Right ventricle myocardium superior (tissue), 1 donor: ENCODE results near the gene RNASE3. TPM values are rescaled to one million over a fixed set of nuclear protein-coding genes. Genes with fewer than 3 reads are reported as not detected.
"Not testable (repeated sequence)": the region's sequence is repeated elsewhere in the genome, so short reads cannot be mapped to it uniquely, and the experiment has no call there.

Experiments
- ATAC-seq: fragments of 200-7000 bp; cut with Tn5 transposase; one replicate; pipeline ENCODE4 v1.9.1; 2020; ENCODE audit warnings: mild to moderate bottlenecking; ENCODE audit not compliant: poor library complexity
- DNase-seq: peaks from one replicate; pipeline ENCODE4 v3.0.0-alpha.2; 2020
- intact Hi-C: fragments of 100-400 bp; cut with DNase I; formaldehyde crosslinking; loops from one replicate; pipeline ENCODE4 v1.11.2; 2022
- total RNA-seq: library from RNA; stranded (reverse); fragmentation: NEBNext Ultra II Directional; extraction: Animal tissue kit (Norgen Biotek cat#: 25700); gene quantifications from one replicate; pipeline ENCODE4 v1.2.1, GENCODE V29; 2021
- donor health status: DM: no; HTN: yes; CAD: no; lungs with severe emphysema.

RNASE3 gene
- total RNA-seq, 1 donor from 2014 or later, result not detected

- ATAC-seq (no peak), DNase-seq (no peak)
- intact Hi-C loops, result no loop called here
These were observed 13.3 kb downstream of the RNASE3 start for GRCh38 chr14:20904393-20905029.

- DNase-seq (no peak), ATAC-seq (no peak)
- intact Hi-C loops, result no loop called here
These were observed 14.5 kb downstream of the RNASE3 start for GRCh38 chr14:20905676-20906075.

GRCh38 chr14:20907214-20907613 is 16.0 kb downstream of the RNASE3 start:
- ATAC-seq (no peak), DNase-seq (no peak)
- intact Hi-C loops, result no loop called here

GRCh38 chr14:20910822-20911221 is 19.6 kb downstream of the RNASE3 start:
- ATAC-seq, intact Hi-C loops, DNase-seq: not testable (repeated sequence)

- DNase-seq, intact Hi-C loops: not testable (repeated sequence)
- peak; percentile 53 for ATAC-seq
These were observed 28.0 kb downstream of the RNASE3 start for GRCh38 chr14:20919038-20919756.

- ATAC-seq, DNase-seq, intact Hi-C loops: not testable (repeated sequence)
These were observed 32.6 kb downstream of the RNASE3 start for GRCh38 chr14:20923766-20924297.

- intact Hi-C loops, result no loop called here
- no peak for ATAC-seq
- peak; percentile 61 for DNase-seq
These were observed 43.1 kb downstream of the RNASE3 start for GRCh38 chr14:20934148-20934762.

- intact Hi-C loops, result no loop called here
- no peak for ATAC-seq
- no peak for DNase-seq
These were observed 44.3 kb downstream of the RNASE3 start for GRCh38 chr14:20935303-20935984.

Other genes with a start within 250 kb of the RNASE3 start
- not detected for gene OR6S1, start 249.7 kb upstream of the RNASE3 start, total RNA-seq
- 9.4 TPM for gene RNASE4, start 206.8 kb upstream of the RNASE3 start, total RNA-seq
- 5.3 TPM for gene ANG, start 202.6 kb upstream of the RNASE3 start, total RNA-seq
- not detected for gene EDDM3A, start 145.5 kb upstream of the RNASE3 start, total RNA-seq
- not detected for gene EDDM3B, start 123.0 kb upstream of the RNASE3 start, total RNA-seq
- gene RNASE6, start 110.1 kb upstream of the RNASE3 start, total RNA-seq, result 6.4 TPM
- gene RNASE1, start 88.5 kb upstream of the RNASE3 start, total RNA-seq, result 317 TPM
- 2.5 TPM for gene RNASE2, start 64.1 kb downstream of the RNASE3 start, total RNA-seq
- gene METTL17, start 98.6 kb downstream of the RNASE3 start, total RNA-seq, result 41.7 TPM
- not detected for gene SLC39A2, start 107.9 kb downstream of the RNASE3 start, total RNA-seq
- gene NDRG2, start 133.7 kb downstream of the RNASE3 start, total RNA-seq, result 327 TPM
- 0.81 TPM for gene TPPP2, start 138.8 kb downstream of the RNASE3 start, total RNA-seq
- not detected for gene RNASE13, start 143.4 kb downstream of the RNASE3 start, total RNA-seq
- gene RNASE7, start 151.0 kb downstream of the RNASE3 start, total RNA-seq, result not detected
- gene RNASE8, start 166.4 kb downstream of the RNASE3 start, total RNA-seq, result not detected
- gene ARHGEF40, start 178.9 kb downstream of the RNASE3 start, total RNA-seq, result 21.2 TPM
- gene ZNF219, start 207.3 kb downstream of the RNASE3 start, total RNA-seq, result 50.0 TPM
- 0.43 TPM for gene TMEM253, start 209.7 kb downstream of the RNASE3 start, total RNA-seq